Colonic mucosa (tissue), 4 donors: ENCODE measurements around the gene PLB1. TPM values are rescaled to one million over a fixed set of nuclear protein-coding genes. Genes with fewer than 3 reads are reported as not detected.

Experiments used
- DNase-seq: peaks from one replicate; pipeline ENCODE4 v3.0.0-alpha.2; 2020
- H3K27ac ChIP-seq: fragments of 200-600 bp; one replicate; pipeline ENCODE4 v1.8.0; 2021
- H3K27me3 ChIP-seq: fragments of 200-600 bp; one replicate; pipeline ENCODE4 v1.8.0; 2021
- H3K36me3 ChIP-seq: fragments of 200-600 bp; one replicate; pipeline ENCODE4 v1.8.0; 2021
- H3K4me1 ChIP-seq: fragments of 200-600 bp; one replicate; pipeline ENCODE4 v1.8.0; 2021; ENCODE audit warnings: mild to moderate bottlenecking
- H3K4me3 ChIP-seq: fragments of 200-600 bp; one replicate; pipeline ENCODE4 v1.8.0; 2021
- H3K9ac ChIP-seq, 2 donors: one replicate each; pipeline ENCODE4 v1.7.0; 2013; ENCODE audit warnings: control low read depth in 2 of 2, low read depth in 2 of 2, low read length in 2 of 2
- H3K9me3 ChIP-seq: fragments of 200-600 bp; one replicate; pipeline ENCODE4 v1.8.0; 2021
- intact Hi-C: fragments of 100-400 bp; cut with DNase I; formaldehyde crosslinking; loops from one replicate; pipeline ENCODE4 v1.14.1; 2022
- total RNA-seq, 2 donors: library from RNA; stranded (reverse); fragmentation: NEBNext Ultra II Directional in 1 of 2; extraction: Animal tissue kit (Norgen Biotek cat#: 25700) in 1 of 2; gene quantifications; one replicate each; pipeline ENCODE4 v1.2.1, GENCODE V29; 2021
- TF ChIP-seq, protein P1 (sequence below): fragments of 200-600 bp; IDR thresholded peaks from one replicate; pipeline ENCODE4 v1.8.0; 2022; ENCODE audit warnings: antibody characterized with exemption, mild to moderate bottlenecking
- donor health status: healthy.
- donor health status: DM: no; HTN: no; CAD: no.
- donor health status: DM: no; HTN: no; CAD: no.

Gene PLB1
- total RNA-seq, 2 donors from 2014 or later = 1.3 to 3.0 TPM

DNA sequence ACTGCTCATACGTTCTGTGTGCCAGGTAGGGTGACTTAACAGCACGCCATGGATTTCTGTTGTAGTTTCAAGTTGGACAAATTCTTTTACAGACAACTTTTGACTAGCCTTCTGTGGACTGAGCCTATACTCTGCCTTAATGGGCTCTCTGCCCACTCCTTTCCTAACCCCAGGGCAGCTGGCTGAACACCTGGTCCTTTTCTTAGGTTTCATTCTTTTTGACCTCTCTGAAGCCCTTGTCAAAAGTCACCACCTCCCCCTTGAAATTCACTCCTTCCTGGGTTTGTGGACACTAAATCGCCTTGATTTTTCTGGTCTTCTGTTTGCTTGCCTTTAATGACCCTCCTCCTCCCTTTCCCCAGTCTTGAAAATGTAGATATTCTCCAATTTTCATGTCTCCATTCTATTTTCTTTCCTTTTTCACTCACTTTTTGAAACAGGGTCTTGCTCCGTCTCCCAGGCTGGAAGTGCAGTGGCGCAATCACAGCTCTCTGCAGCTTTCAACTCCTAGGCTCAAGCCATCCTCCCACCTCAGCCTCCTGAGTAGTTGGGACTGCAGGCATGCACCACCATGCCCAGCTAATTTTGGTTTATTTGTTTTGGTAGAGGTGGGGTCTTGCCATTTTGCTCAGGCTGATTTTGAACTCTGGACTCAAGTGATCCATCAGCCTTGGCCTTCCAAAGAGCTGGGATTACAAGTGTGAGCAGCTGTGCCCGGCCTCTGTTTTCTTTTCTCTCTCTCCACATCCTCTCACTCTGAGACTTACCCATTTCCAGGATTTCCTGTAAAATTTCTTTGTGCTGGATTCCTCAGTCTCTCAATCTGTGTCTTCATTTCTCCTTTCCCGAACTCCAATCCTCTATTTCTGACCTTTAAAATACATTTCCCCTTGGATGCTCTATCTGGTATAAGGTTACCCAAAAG is 112.9 kb downstream of the PLB1 start:
- no peak overlapping the region for H3K4me3 ChIP-seq
- TF ChIP-seq, protein P1, sequence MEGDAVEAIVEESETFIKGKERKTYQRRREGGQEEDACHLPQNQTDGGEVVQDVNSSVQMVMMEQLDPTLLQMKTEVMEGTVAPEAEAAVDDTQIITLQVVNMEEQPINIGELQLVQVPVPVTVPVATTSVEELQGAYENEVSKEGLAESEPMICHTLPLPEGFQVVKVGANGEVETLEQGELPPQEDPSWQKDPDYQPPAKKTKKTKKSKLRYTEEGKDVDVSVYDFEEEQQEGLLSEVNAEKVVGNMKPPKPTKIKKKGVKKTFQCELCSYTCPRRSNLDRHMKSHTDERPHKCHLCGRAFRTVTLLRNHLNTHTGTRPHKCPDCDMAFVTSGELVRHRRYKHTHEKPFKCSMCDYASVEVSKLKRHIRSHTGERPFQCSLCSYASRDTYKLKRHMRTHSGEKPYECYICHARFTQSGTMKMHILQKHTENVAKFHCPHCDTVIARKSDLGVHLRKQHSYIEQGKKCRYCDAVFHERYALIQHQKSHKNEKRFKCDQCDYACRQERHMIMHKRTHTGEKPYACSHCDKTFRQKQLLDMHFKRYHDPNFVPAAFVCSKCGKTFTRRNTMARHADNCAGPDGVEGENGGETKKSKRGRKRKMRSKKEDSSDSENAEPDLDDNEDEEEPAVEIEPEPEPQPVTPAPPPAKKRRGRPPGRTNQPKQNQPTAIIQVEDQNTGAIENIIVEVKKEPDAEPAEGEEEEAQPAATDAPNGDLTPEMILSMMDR = no peak
- H3K27ac ChIP-seq = no peak overlapping the region
- H3K9ac ChIP-seq = no peak overlapping the region
- H3K27me3 ChIP-seq = no peaks in the 10 kb centered on the region
- no peaks in the 10 kb centered on the region for H3K36me3 ChIP-seq
- H3K9me3 ChIP-seq = no peaks in the 10 kb centered on the region
- no peak for DNase-seq
- H3K4me1 ChIP-seq = no peaks in the 10 kb centered on the region
- intact Hi-C loops = loop anchor here (5.0 kb wide), 1 partner anchor 144 kb away; the partner anchor contains the start of gene PPP1CB

DNA sequence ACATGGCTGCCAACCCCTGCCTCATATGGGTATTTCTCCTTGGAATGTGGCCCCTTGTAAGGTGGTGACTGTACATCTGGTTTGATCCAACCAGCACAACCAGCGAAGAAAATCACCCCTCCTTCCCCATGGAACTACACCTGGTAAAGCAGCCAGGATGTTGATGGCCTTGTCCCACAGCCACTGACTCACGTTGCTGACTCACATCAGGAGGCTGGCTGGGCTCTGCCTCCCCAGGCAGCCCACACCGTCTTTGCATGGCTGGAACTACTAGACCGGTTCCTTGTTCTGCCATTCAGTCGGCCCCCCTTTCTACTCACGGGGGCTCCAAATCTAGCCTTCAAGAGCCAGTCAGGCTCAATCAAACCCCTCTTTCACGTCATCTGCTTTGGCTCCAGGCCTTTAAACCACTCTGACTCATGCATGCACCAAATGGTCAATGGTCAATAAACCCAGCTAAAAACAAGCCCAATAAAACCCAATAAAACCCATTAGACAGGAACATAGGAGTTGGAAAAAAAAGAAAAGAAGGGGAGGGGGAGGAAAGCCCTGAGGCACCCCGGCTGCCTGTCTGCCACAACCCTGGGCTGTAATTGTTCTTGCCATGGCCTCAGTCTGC is 114.8 kb downstream of the PLB1 start:
- peak; percentile 54 for DNase-seq
- H3K36me3 ChIP-seq = no peaks in the 10 kb centered on the region
- intact Hi-C loops = no loop called here
- no peaks in the 10 kb centered on the region for H3K9me3 ChIP-seq
- TF ChIP-seq, protein P1 = no peak
- H3K4me3 ChIP-seq = no peak overlapping the region
- H3K4me1 ChIP-seq = no peaks in the 10 kb centered on the region
- no peak overlapping the region for H3K9ac ChIP-seq
- H3K27ac ChIP-seq = no peak overlapping the region
- H3K27me3 ChIP-seq = no peaks in the 10 kb centered on the region

DNA sequence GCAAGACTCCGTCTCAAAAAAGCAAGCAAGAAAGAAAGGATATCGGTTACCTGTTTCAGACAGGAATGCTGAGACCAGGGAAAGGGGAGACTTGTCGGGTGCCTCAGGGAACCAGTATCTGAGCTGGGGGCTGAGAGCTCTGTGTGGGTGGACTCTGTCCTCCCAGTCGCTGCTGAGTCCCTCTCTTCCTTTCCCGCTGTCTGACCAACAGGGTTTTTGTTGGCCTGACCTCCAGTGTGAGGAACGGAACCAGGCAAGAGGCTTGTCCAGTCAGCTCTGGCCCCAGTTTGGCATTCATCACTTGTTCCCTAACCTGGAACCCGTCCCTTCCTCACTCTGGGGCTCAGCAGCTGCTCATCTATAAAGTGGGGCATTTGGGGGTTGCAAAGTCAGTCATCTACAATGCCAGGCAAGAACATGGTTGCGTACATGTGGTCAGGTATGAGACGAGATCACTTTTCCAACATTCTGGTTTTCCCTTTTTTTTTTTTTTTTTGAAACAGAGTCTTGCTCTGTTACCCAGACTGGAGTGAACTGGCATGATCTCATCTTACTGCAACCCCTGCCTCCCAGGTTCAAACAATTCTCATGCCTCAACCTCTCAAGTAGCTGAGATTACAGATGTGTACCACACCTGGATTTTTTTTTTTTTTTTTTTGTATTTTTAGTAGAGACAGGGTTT is 116.4 kb downstream of the PLB1 start:
- Histone ChIP-seq H3K27ac (no peak overlapping the region), H3K36me3 (no peaks in the 10 kb centered on the region), H3K4me1 (no peaks in the 10 kb centered on the region), H3K9ac (no peak overlapping the region), H3K27me3 (no peaks in the 10 kb centered on the region), H3K4me3 (no peak overlapping the region), H3K9me3 (no peaks in the 10 kb centered on the region)
- no peak for DNase-seq
- intact Hi-C loops = no loop called here
- TF ChIP-seq, protein P1 = no peak

DNA sequence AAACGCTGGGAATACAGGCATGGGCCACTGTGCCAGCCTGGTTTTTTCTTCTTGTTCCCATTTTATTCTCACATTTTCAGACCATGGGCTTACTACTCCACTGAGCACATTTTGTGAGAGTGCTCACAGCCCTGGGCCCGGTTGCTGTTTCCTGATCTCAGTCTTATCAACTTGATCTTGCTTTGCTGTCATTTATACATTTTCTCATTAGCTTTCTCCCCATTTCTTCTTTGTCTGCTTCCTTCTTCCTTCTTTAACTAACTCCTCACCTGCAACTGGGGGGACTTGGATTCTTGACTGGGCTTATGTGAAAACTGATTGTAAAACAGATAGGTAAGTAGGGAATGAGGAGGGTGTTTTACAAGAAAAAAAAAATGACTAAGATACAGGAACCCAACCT is 117.3 kb downstream of the PLB1 start:
- intact Hi-C loops = no loop called here
- no peak overlapping the region for H3K4me3 ChIP-seq
- no peak overlapping the region for H3K9ac ChIP-seq
- no peaks in the 10 kb centered on the region for H3K27me3 ChIP-seq
- TF ChIP-seq, protein P1 = no peak
- no peak for DNase-seq
- no peaks in the 10 kb centered on the region for H3K4me1 ChIP-seq
- H3K27ac ChIP-seq = no peak overlapping the region
- H3K36me3 ChIP-seq = no peaks in the 10 kb centered on the region
- H3K9me3 ChIP-seq = no peaks in the 10 kb centered on the region

DNA sequence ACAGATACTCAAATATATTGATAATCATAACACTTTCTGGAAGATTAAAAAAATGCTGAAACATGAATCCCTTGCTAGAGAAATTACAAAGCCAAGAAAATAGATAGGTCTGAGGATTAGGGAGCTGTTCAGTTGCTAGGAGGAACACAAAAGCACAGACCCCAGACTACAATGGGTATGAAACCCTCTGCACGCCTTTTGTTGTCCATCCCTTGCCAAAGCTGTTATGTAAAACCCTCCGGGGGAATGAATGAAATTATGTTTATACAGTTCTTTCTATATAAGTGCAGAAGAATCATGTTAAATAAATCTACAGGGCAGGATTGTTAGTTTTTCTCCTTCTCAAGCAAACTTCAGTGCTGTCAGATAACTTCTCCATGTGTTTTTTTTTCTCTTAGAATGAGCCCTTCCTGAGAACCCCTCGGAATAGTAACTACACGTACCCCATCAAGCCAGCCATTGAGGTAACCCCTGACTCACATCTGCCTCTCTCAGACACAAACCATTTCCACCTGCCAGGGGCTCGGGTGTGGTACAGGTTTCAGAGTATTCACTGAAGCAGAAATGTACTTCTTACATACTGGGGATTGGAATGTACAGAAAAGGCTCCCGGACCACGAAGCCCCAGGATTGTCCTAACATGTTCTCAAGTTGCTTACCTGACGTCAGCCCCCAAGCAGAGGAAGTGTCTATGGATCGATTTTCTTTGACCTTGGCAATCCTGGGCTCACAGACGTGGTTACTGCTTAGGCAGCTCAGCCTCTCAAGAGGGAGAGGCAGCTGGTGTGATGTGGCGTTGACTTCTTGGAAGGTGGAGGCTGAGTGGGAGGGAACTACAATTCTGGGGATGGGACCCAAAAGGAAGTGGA is 118.0 kb downstream of the PLB1 start:
- no peaks in the 10 kb centered on the region for H3K36me3 ChIP-seq
- H3K4me1 ChIP-seq = no peaks in the 10 kb centered on the region
- no peak overlapping the region for H3K9ac ChIP-seq
- no peak for DNase-seq
- no peak overlapping the region for H3K27ac ChIP-seq
- no peaks in the 10 kb centered on the region for H3K27me3 ChIP-seq
- no peaks in the 10 kb centered on the region for H3K9me3 ChIP-seq
- intact Hi-C loops = no loop called here
- H3K4me3 ChIP-seq = no peak overlapping the region
- TF ChIP-seq, protein P1 = no peak
